PFSK-1 (cell line): ENCODE measurements around the gene ZXDC.

Experiments
- FOXP2 ChIP-seq: optimal IDR thresholded peaks from 2 replicates; pipeline ENCODE3; 2011; ENCODE audit warnings: borderline replicate concordance, control low read depth, inconsistent platforms; ENCODE audit not compliant: insufficient read depth; ENCODE audit errors: extremely low read length, extremely low read depth
- POLR2AphosphoS5 ChIP-seq: IDR thresholded peaks from 2 replicates; pipeline ENCODE4 v1.6.1; 2012; ENCODE audit warnings: low read depth, mild to moderate bottlenecking, control low read depth, low read length, moderate library complexity
- REST ChIP-seq, 2 experiments: IDR thresholded peaks; 2 replicates each; pipeline versions ENCODE4 v1.6.1 to v1.8.0; 2011 to 2012; ENCODE audit warnings: low read depth in 2 of 2, low read length in 2 of 2, control low read depth in 1 of 2, inconsistent platforms in 1 of 2, mild to moderate bottlenecking in 1 of 2, moderate library complexity in 1 of 2; ENCODE audit not compliant: insufficient read depth in 1 of 2
- SIN3A ChIP-seq: IDR thresholded peaks from 2 replicates; pipeline ENCODE4 v1.6.1; 2012; ENCODE audit warnings: mild to moderate bottlenecking, low read length, moderate library complexity, borderline replicate concordance; ENCODE audit not compliant: insufficient read depth
- TAF1 ChIP-seq: IDR thresholded peaks from 2 replicates; pipeline ENCODE4 v1.6.1; 2012; ENCODE audit warnings: low read length, control low read depth, borderline replicate concordance; ENCODE audit not compliant: insufficient read depth

The ZXDC gene

DNA sequence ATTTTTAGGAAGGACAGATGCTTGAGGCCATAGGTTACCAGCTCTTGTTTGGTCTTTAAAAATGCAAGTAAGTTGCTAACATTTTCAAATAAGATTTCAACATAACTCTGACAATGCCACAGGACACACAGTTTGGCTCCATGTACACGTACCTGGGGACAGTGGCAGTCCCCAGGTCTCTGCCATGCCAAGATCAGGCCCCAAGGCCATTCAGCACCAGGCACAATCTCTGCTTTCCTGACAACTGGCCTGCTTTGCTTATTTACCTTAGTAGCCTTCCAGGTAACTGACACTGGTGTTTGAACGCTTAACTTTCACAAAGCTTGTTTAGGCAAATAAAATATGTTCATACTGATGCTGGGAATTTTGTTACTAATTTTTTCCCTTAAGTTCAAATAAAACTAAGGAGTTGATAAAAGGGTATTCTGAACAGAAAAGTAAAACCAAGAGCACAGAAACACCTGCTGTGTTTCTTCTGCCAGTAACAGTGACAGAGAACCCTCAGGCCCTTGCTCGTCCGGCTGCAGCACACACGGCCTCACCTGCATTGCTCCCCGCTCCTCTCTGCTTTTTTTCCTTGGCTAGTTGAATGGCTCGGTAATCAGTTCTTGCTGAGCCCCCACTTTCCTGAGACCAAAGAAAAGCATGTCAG is 16.5 kb downstream of the ZXDC start:
- TF ChIP-seq FOXP2 (no peak), SIN3A (no peak), POLR2AphosphoS5 (no peak), TAF1 (no peak), REST (IDR thresholded peaks at IDR 0.05; ENCODE audit: insufficient read depth in 1 of 2, low read depth in 2 of 2, low read length in 2 of 2) (no peak)

GRCh38 chr3:126456766-126457388 is 18.8 kb downstream of the ZXDC start:
- TF ChIP-seq TAF1 (no peak), POLR2AphosphoS5 (no peak), SIN3A (no peak), FOXP2 (no peak), REST (IDR thresholded peaks at IDR 0.05; ENCODE audit: insufficient read depth in 1 of 2, low read depth in 2 of 2, low read length in 2 of 2) (no peak)

GRCh38 chr3:126456211-126456610 is 19.5 kb downstream of the ZXDC start:
- no peak for TF ChIP-seq FOXP2
- TF ChIP-seq SIN3A = no peak
- no peak for TF ChIP-seq POLR2AphosphoS5
- TF ChIP-seq TAF1 = no peak

DNA sequence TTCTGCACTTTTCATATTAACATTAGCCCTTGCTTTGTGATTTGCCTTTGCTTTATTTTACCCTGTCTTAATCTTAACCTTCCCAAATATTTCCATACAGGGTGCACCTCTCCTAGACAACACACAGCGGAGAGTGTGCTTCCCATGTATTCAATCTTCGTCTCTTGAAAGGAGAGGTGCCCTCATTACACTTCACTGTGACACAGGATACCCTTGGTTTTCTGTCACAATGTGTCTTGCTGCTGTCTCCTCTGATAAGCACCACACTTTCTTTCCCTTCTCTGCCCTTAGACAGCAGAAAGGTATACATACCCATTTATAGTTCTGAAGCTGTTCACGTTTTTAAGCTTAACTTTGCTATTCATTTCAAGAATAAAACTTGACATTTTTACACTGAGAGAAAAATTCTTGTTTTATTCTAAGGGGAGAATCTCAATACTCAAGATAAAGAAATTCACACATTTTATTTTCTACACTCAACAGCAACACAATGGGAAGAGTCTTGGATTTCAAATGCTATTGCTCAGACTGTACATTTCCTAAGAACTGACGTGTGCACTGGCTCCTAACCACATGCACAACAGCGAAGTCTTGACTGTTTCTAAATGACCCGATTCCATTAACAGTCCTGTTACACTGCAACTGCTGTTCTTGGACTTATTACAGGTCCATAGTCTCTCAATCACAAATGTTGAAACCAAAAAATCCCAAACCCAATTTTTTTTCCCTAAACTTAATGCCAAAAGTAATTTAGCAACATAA is 21.1 kb downstream of the ZXDC start:
- no peak for TF ChIP-seq FOXP2
- no peak for TF ChIP-seq TAF1
- TF ChIP-seq REST (IDR thresholded peaks at IDR 0.05; ENCODE audit: insufficient read depth in 1 of 2, low read depth in 2 of 2, low read length in 2 of 2) = no peak
- TF ChIP-seq SIN3A = no peak
- no peak for TF ChIP-seq POLR2AphosphoS5

DNA sequence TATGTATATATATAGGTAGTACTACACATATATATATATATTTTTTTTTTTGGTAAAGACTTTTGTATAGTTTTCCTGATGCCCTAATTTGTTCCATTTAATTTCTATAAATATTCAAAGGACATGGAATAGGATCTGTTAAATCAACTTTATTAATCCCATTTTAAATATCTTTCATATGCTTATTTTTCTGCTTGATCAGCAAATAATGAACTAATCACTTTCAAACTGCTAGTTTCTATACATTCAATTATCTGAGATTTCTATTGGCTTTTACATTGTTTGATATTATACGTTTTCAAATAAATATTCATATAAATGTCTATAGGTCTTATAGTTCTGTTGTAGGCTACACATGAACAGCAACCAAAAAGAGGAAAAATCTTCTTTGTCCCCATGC is 21.7 kb downstream of the ZXDC start:
- TF ChIP-seq SIN3A = no peak
- no peak for TF ChIP-seq FOXP2
- TF ChIP-seq REST (IDR thresholded peaks at IDR 0.05; ENCODE audit: insufficient read depth in 1 of 2, low read depth in 2 of 2, low read length in 2 of 2) = no peak
- no peak for TF ChIP-seq TAF1
- no peak for TF ChIP-seq POLR2AphosphoS5
